ENCODE results near the gene CCDC106. TPM values are rescaled to one million over a fixed set of nuclear protein-coding genes. Genes with fewer than 3 reads are reported as not detected.

Gene CCDC106
- total RNA-seq, 3 donors from 2014 or later (not counting 1 experiment from before 2014, with no cell fraction given) = 2.0 to 3.2 (median 3.2) TPM

- WGBS (ENCODE audit: insufficient coverage) = 96% methylated on average over 5 of the region's 9 CpGs
- H3K27ac ChIP-seq (ENCODE audit: low read length) = no peak overlapping the region
- no peak overlapping the region for H3K4me3 ChIP-seq (ENCODE audit: low read length)
- intact Hi-C loops (cut with micrococcal nuclease) = loop anchor here (10.0 kb wide), 2 partner anchors 655 to 1465 kb away; partner anchors contain the start of genes TSEN34 and ZSCAN5A
- peak overlapping the region; percentile 70 for H3K4me3 Mint-ChIP-seq
- H3K27me3 Mint-ChIP-seq (ENCODE audit: low read depth in 2 of 2) = no peaks in the 10 kb centered on the region
- peaks cover 58% of the 10 kb centered on the region for H3K36me3 ChIP-seq (ENCODE audit: control insufficient read depth, insufficient read depth, low read length)
- H3K4me1 Mint-ChIP-seq = peaks cover 46 to 73% of the 10 kb centered on the region in 2 donors
- TF ChIP-seq CTCF (IDR thresholded peaks at IDR 0.05) = no peak
- H3K27me3 ChIP-seq (ENCODE audit: control insufficient read depth, insufficient read depth, low read length) = no peaks in the 10 kb centered on the region
- ATAC-seq = no peak
- no peak for DNase-seq
- peak overlapping the region; percentile 64 to 78 for H3K27ac Mint-ChIP-seq
- H3K9me3 ChIP-seq (ENCODE audit: control insufficient read depth, insufficient read depth, low read length) = no peaks in the 10 kb centered on the region
- H3K9me3 Mint-ChIP-seq = no peaks in the 10 kb centered on the region
- peaks cover 52% of the 10 kb centered on the region for H3K4me1 ChIP-seq (ENCODE audit: control insufficient read depth, insufficient read depth, low read length)
- H3K36me3 Mint-ChIP-seq = peaks cover 8% of the 10 kb centered on the region
These were observed 11.8 kb downstream of the CCDC106 start for GRCh38 chr19:55659822-55660221.

- TF ChIP-seq CTCF (IDR thresholded peaks at IDR 0.05) = no peak
- peaks cover 8% of the 10 kb centered on the region for H3K36me3 Mint-ChIP-seq
- H3K36me3 ChIP-seq (ENCODE audit: control insufficient read depth, insufficient read depth, low read length) = peaks cover 61% of the 10 kb centered on the region
- no peaks in the 10 kb centered on the region for H3K27me3 ChIP-seq (ENCODE audit: control insufficient read depth, insufficient read depth, low read length)
- intact Hi-C loops (cut with micrococcal nuclease) = no loop called here
- peaks cover 43 to 73% of the 10 kb centered on the region in 2 donors for H3K4me1 Mint-ChIP-seq
- H3K4me1 ChIP-seq (ENCODE audit: control insufficient read depth, insufficient read depth, low read length) = peaks cover 52% of the 10 kb centered on the region
- H3K27me3 Mint-ChIP-seq (ENCODE audit: low read depth in 2 of 2) = no peaks in the 10 kb centered on the region
- ATAC-seq = no peak
- 94% methylated on average over 9 of the region's 12 CpGs for WGBS (ENCODE audit: insufficient coverage)
- no peaks in the 10 kb centered on the region for H3K9me3 ChIP-seq (ENCODE audit: control insufficient read depth, insufficient read depth, low read length)
- H3K27ac Mint-ChIP-seq = peak overlapping the region in 1 of 2 donors; percentile 78
- no peak overlapping the region for H3K4me3 ChIP-seq (ENCODE audit: low read length)
- no peak overlapping the region for H3K27ac ChIP-seq (ENCODE audit: low read length)
- DNase-seq = no peak
- H3K9me3 Mint-ChIP-seq = no peaks in the 10 kb centered on the region
- H3K4me3 Mint-ChIP-seq = no peak overlapping the region
These were observed 12.4 kb downstream of the CCDC106 start for GRCh38 chr19:55660404-55660803.

- Mint-ChIP-seq H3K9me3 (no peaks in the 10 kb centered on the region), H3K27me3 (ENCODE audit: low read depth in 2 of 2) (no peaks in the 10 kb centered on the region), H3K36me3 (peaks cover 8% of the 10 kb centered on the region), H3K4me3 (no peak overlapping the region), H3K4me1 (peaks cover 37 to 71% of the 10 kb centered on the region in 2 donors), H3K27ac (peak overlapping the region in 1 of 2 donors; percentile 78)
- WGBS (ENCODE audit: insufficient coverage) = 95% methylated on average over 16 of the region's 16 CpGs
- Histone ChIP-seq H3K36me3 (ENCODE audit: control insufficient read depth, insufficient read depth, low read length) (peaks cover 65% of the 10 kb centered on the region), H3K9me3 (ENCODE audit: control insufficient read depth, insufficient read depth, low read length) (no peaks in the 10 kb centered on the region), H3K4me3 (ENCODE audit: low read length) (no peak overlapping the region), H3K27me3 (ENCODE audit: control insufficient read depth, insufficient read depth, low read length) (no peaks in the 10 kb centered on the region), H3K27ac (ENCODE audit: low read length) (no peak overlapping the region), H3K4me1 (ENCODE audit: control insufficient read depth, insufficient read depth, low read length) (peaks cover 46% of the 10 kb centered on the region)
- intact Hi-C loops (cut with micrococcal nuclease) = no loop called here
- ATAC-seq (no peak), DNase-seq (no peak)
- no peak for TF ChIP-seq CTCF (IDR thresholded peaks at IDR 0.05)
These were observed 13.0 kb downstream of the CCDC106 start for GRCh38 chr19:55660991-55661390.

GRCh38 chr19:55661826-55662225, 13.8 kb downstream of the CCDC106 start:
- ATAC-seq = no peak
- H3K27ac Mint-ChIP-seq = no peak overlapping the region
- H3K4me1 Mint-ChIP-seq = peaks cover 29 to 63% of the 10 kb centered on the region in 2 donors

More at GRCh38 chr19:55661826-55662225, 13.8 kb downstream of the CCDC106 start:
- Histone ChIP-seq H3K4me3 (ENCODE audit: low read length) (no peak overlapping the region), H3K27ac (ENCODE audit: low read length) (no peak overlapping the region), H3K4me1 (ENCODE audit: control insufficient read depth, insufficient read depth, low read length) (peaks cover 38% of the 10 kb centered on the region), H3K9me3 (ENCODE audit: control insufficient read depth, insufficient read depth, low read length) (no peaks in the 10 kb centered on the region), H3K36me3 (ENCODE audit: control insufficient read depth, insufficient read depth, low read length) (peaks cover 73% of the 10 kb centered on the region), H3K27me3 (ENCODE audit: control insufficient read depth, insufficient read depth, low read length) (no peaks in the 10 kb centered on the region)
- intact Hi-C loops (cut with micrococcal nuclease) = no loop called here
- peaks cover 8% of the 10 kb centered on the region for H3K36me3 Mint-ChIP-seq
- H3K4me3 Mint-ChIP-seq = no peak overlapping the region
- DNase-seq = no peak
- no peaks in the 10 kb centered on the region for H3K27me3 Mint-ChIP-seq (ENCODE audit: low read depth in 2 of 2)
- H3K9me3 Mint-ChIP-seq = no peaks in the 10 kb centered on the region
- 75% methylated on average over 7 of the region's 7 CpGs for WGBS (ENCODE audit: insufficient coverage)
- no peak for TF ChIP-seq CTCF (IDR thresholded peaks at IDR 0.05)
